COLO829 (cell line): ENCODE measurements around the gene CYBRD1.

Source experiments
- DNase-seq: peaks from one replicate; pipeline ENCODE4 v3.0.0; 2012; ENCODE audit warnings: low spot score

CYBRD1 gene

GRCh38 chr2:171553858-171554257, 31.6 kb downstream of the CYBRD1 start:
- DNase-seq: no peak

GRCh38 chr2:171554991-171555615, 32.8 kb downstream of the CYBRD1 start:
- no peak for DNase-seq

GRCh38 chr2:171557363-171557762, 35.1 kb downstream of the CYBRD1 start:
- no peak for DNase-seq

- DNase-seq: no peak
Measured at GRCh38 chr2:171563301-171563700, 41.0 kb downstream of the CYBRD1 start.

GRCh38 chr2:171564463-171564862, 42.2 kb downstream of the CYBRD1 start:
- DNase-seq: no peak

- DNase-seq: no peak
Measured at GRCh38 chr2:171566057-171566456, 43.8 kb downstream of the CYBRD1 start.

GRCh38 chr2:171566753-171567152, 44.5 kb downstream of the CYBRD1 start:
- DNase-seq: no peak

GRCh38 chr2:171568089-171568488, 45.8 kb downstream of the CYBRD1 start:
- DNase-seq: no peak

- DNase-seq: no peak
Measured at GRCh38 chr2:171571721-171572120, 49.4 kb downstream of the CYBRD1 start.

GRCh38 chr2:171574149-171574795, 52.0 kb downstream of the CYBRD1 start:
- DNase-seq: peak; percentile 96

GRCh38 chr2:171575606-171576005, 53.3 kb downstream of the CYBRD1 start:
- DNase-seq: no peak

- DNase-seq: no peak
Measured at GRCh38 chr2:171578127-171578803, 56.0 kb downstream of the CYBRD1 start.

GRCh38 chr2:171579481-171579880, 57.2 kb downstream of the CYBRD1 start:
- DNase-seq: no peak

- DNase-seq: no peak
Measured at GRCh38 chr2:171583566-171583965, 61.3 kb downstream of the CYBRD1 start.

- no peak for DNase-seq
Measured at GRCh38 chr2:171584001-171584400, 61.7 kb downstream of the CYBRD1 start.

GRCh38 chr2:171587132-171587531, 64.9 kb downstream of the CYBRD1 start:
- DNase-seq: no peak

GRCh38 chr2:171587567-171587966, 65.3 kb downstream of the CYBRD1 start:
- no peak for DNase-seq

GRCh38 chr2:171590116-171590515, 67.8 kb downstream of the CYBRD1 start:
- DNase-seq: no peak

GRCh38 chr2:171592036-171592555, 69.8 kb downstream of the CYBRD1 start:
- no peak for DNase-seq

- DNase-seq: no peak
Measured at GRCh38 chr2:171595456-171595855, 73.2 kb downstream of the CYBRD1 start.

GRCh38 chr2:171595896-171596295, 73.6 kb downstream of the CYBRD1 start:
- peak; percentile 37 for DNase-seq

- peak; percentile 77 for DNase-seq
Measured at GRCh38 chr2:171598713-171599319, 76.5 kb downstream of the CYBRD1 start.

GRCh38 chr2:171600126-171600525, 77.9 kb downstream of the CYBRD1 start:
- DNase-seq: no peak
